Fibroblast of skin of left biceps (primary cell): ENCODE measurements around the gene SOX1.

Source experiments
- DNase-seq, 2 experiments: peaks; one replicate each; pipeline ENCODE4 v3.0.0-alpha.2; 2013; ENCODE audit warnings: low read depth in 2 of 2

Gene SOX1

GRCh38 chr13:112106478-112107141, 39.7 kb downstream of the SOX1 start:
- DNase-seq, result no peak

GRCh38 chr13:112107289-112107688, 40.3 kb downstream of the SOX1 start:
- no peak for DNase-seq

GRCh38 chr13:112110479-112110878, 43.5 kb downstream of the SOX1 start:
- no peak for DNase-seq

- no peak for DNase-seq
Measured at GRCh38 chr13:112111239-112111857, 44.4 kb downstream of the SOX1 start.

- DNase-seq, result no peak
Measured at GRCh38 chr13:112112534-112113276, 45.8 kb downstream of the SOX1 start.

- DNase-seq, result no peak
Measured at GRCh38 chr13:112113348-112113747, 46.4 kb downstream of the SOX1 start.

GRCh38 chr13:112113851-112114250, 46.9 kb downstream of the SOX1 start:
- DNase-seq, result no peak

GRCh38 chr13:112114391-112114790, 47.4 kb downstream of the SOX1 start:
- DNase-seq, result no peak

GRCh38 chr13:112115403-112116091, 48.6 kb downstream of the SOX1 start:
- DNase-seq, result no peak

GRCh38 chr13:112116187-112116950, 49.4 kb downstream of the SOX1 start:
- DNase-seq, result no peak

GRCh38 chr13:112117258-112117954, 50.5 kb downstream of the SOX1 start:
- DNase-seq, result no peak

- no peak for DNase-seq
Measured at GRCh38 chr13:112117955-112118302, 51.0 kb downstream of the SOX1 start.

GRCh38 chr13:112118451-112119064, 51.6 kb downstream of the SOX1 start:
- no peak for DNase-seq

- no peak for DNase-seq
Measured at GRCh38 chr13:112119192-112120030, 52.5 kb downstream of the SOX1 start.

GRCh38 chr13:112120031-112120373, 53.1 kb downstream of the SOX1 start:
- DNase-seq, result no peak
